Measurements from ENCODE around the gene PDE4D. TPM values are rescaled to one million over a fixed set of nuclear protein-coding genes. Genes with fewer than 3 reads are reported as not detected.

Gene PDE4D
- total and polyA plus RNA-seq, 2 of the 4 experiments (the other 2 are of a cell fraction), result 1.4 to 7.9 TPM

DNA sequence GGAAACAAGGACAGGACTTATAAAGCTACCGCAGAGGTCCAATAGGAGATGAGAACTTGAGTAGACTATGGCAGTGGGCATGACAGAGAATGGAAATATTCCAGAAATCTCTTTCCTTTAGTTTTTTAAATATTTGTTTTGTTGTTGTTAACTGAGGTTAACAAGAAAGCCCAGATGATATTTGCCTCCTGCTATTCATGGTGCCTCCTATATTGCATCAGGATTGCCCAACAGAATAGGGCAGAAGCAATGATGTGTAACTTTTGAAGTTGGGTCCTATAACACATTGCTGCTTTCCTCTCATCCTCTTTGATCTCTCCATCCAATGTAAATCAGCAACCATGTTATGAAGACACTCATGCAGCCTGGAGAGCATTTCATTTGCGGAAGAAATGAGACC, 42.8 kb downstream of the PDE4D start:
- POLR2A ChIA-PET (ENCODE audit: unreplicated experiment), result no interaction called here
- Histone ChIP-seq H3K9me3 (ENCODE audit: control insufficient read depth, insufficient read depth, low read length) (no peaks in the 10 kb centered on the region), H2AK5ac (ENCODE audit: low read depth, low read length) (no peak overlapping the region), H3K27me3 (ENCODE audit: control insufficient read depth, insufficient read depth, low read length) (no peaks in the 10 kb centered on the region), H3K4me2 (ENCODE audit: low read depth, low read length) (no peak overlapping the region), H2BK5ac (ENCODE audit: low read depth, low read length, poor library complexity, severe bottlenecking) (no peak overlapping the region), H2AFZ (replicated peaks; ENCODE audit: low read length, poor library complexity) (no peak overlapping the region), H4K20me1 (ENCODE audit: insufficient read depth, low read length) (no peaks in the 10 kb centered on the region), H2BK15ac (ENCODE audit: low read depth, low read length) (no peak overlapping the region), H2BK20ac (ENCODE audit: low read depth, low read length) (no peak overlapping the region), H3K9me1 (ENCODE audit: insufficient read depth, low read length) (no peaks in the 10 kb centered on the region), H2BK120ac (ENCODE audit: low read depth, low read length) (no peak overlapping the region), H2AK9ac (replicated peaks; ENCODE audit: low read depth, low read length, poor library complexity) (no peak overlapping the region), H3K27ac (ENCODE audit: insufficient read depth, low read length) (no peak overlapping the region), H4K91ac (ENCODE audit: insufficient read depth, low read depth, low read length) (no peak overlapping the region), H3K79me1 (ENCODE audit: low read depth in 1 of 2, low read length in 2 of 2) (no peaks in the 10 kb centered on the region), H3K9ac (ENCODE audit: low read depth, low read length) (no peak overlapping the region), H3K56ac (ENCODE audit: extremely low read depth, insufficient read depth, low read length) (no peak overlapping the region), H3K14ac (replicated peaks; ENCODE audit: low read depth, low read length) (no peak overlapping the region), H3K36me3 (ENCODE audit: control insufficient read depth, insufficient read depth, low read length) (no peaks in the 10 kb centered on the region), H4K8ac (ENCODE audit: low read depth in 2 of 2, low read length in 2 of 2) (no peak overlapping the region), H3K4me3 (ENCODE audit: insufficient read depth, low read depth, low read length) (no peak overlapping the region), H4K5ac (ENCODE audit: low read depth, low read length) (no peak overlapping the region), H3K4ac (ENCODE audit: low read depth, low read length) (no peak overlapping the region), H3K18ac (ENCODE audit: low read depth, low read length) (no peak overlapping the region), H3K23ac (ENCODE audit: low read depth, low read length) (no peak overlapping the region), H3K4me1 (ENCODE audit: control insufficient read depth, insufficient read depth, low read length) (no peaks in the 10 kb centered on the region)
- 100% methylated on average over 1 of the region's 2 CpGs; no CpG with 5 or more reads in 1 of the 2 experiments for WGBS, 2 experiments (ENCODE audit: extremely low coverage in 2 of 2, insufficient read length in 1 of 2)
- BruUV-seq (replicated peaks), result no TSS peak
- CTCF ChIA-PET, result no interaction called here
- dilution Hi-C loops (cut with HindIII; ENCODE audit: low sequenced_read_pairs, unreplicated experiment), result no loop called here
- in situ Hi-C loops (cut with MboI; ENCODE audit: low sequenced_read_pairs), result no loop called here
- intact Hi-C loops (cut with micrococcal nuclease), result no loop called here
- TF ChIP-seq NFE2L2 (IDR thresholded peaks at IDR 0.05; ENCODE audit: low read depth, low read length) (no peak), RAD21 (IDR thresholded peaks at IDR 0.05; ENCODE audit: low read length) (no peak), POLR2A (IDR thresholded peaks at IDR 0.05; ENCODE audit: low read depth, low read length) (no peak), CHD1 (IDR thresholded peaks at IDR 0.05; ENCODE audit: low read depth, low read length) (no peak), SMC3 (IDR thresholded peaks at IDR 0.05; ENCODE audit: low read depth, low read length) (no peak), RFX5 (IDR thresholded peaks at IDR 0.05; ENCODE audit: low read depth, low read length) (no peak), CTCF (conservative IDR thresholded peaks at IDR 0.05; ENCODE audit: low read depth, low read length) (no peak), MAZ (IDR thresholded peaks at IDR 0.05; ENCODE audit: borderline replicate concordance, low read depth, low read length) (no peak), RCOR1 (IDR thresholded peaks at IDR 0.05; ENCODE audit: insufficient replicate concordance, low read length) (no peak)
- TF ChIP-seq, protein P1, sequence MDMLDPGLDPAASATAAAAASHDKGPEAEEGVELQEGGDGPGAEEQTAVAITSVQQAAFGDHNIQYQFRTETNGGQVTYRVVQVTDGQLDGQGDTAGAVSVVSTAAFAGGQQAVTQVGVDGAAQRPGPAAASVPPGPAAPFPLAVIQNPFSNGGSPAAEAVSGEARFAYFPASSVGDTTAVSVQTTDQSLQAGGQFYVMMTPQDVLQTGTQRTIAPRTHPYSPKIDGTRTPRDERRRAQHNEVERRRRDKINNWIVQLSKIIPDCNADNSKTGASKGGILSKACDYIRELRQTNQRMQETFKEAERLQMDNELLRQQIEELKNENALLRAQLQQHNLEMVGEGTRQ (IDR thresholded peaks at IDR 0.05; ENCODE audit: low read depth, low read length), result no peak
- TF ChIP-seq, protein P2, sequence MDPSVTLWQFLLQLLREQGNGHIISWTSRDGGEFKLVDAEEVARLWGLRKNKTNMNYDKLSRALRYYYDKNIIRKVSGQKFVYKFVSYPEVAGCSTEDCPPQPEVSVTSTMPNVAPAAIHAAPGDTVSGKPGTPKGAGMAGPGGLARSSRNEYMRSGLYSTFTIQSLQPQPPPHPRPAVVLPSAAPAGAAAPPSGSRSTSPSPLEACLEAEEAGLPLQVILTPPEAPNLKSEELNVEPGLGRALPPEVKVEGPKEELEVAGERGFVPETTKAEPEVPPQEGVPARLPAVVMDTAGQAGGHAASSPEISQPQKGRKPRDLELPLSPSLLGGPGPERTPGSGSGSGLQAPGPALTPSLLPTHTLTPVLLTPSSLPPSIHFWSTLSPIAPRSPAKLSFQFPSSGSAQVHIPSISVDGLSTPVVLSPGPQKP (IDR thresholded peaks at IDR 0.05; ENCODE audit: borderline replicate concordance, low read depth, low read length), result no peak
- no peak for ATAC-seq (ENCODE audit: low read depth)
- no peak for DNase-seq

Data from IMR-90 (cell line).